GM12878 (cell line): ENCODE data around the gene LDLRAD3. TPM values are rescaled to one million over a fixed set of nuclear protein-coding genes. Genes with fewer than 3 reads are reported as not detected.

Experiments
- ATAC-seq: fragments of 200-7000 bp; cut with Tn5 transposase; 3 replicates; pipeline ENCODE4 v1.9.1; 2020; ENCODE audit warnings: mild to moderate bottlenecking, moderate library complexity
- BruUV-seq: library from RNA; stranded (reverse); fragments of 400-500 nt; replicated peaks from 2 replicates; lab custom pipeline; 2021; lab: Mats Ljungman, UMichigan
- CTCF ChIA-PET: fragments of 300-600 bp; sonication (Branson Sonifier 250); formaldehyde crosslinking; extraction: SDS; loops from one replicate; lab custom pipeline; 2021; ENCODE audit warnings: inconsistent platforms; lab: Yijun Ruan, JAX
- POLR2A ChIA-PET: fragments of 350-600 bp; formaldehyde crosslinking; extraction: SDS; loops from one replicate; lab custom pipeline; 2021; ENCODE audit warnings: inconsistent platforms; lab: Charles Lee
- RAD21 ChIA-PET: fragments of 300-600 bp; sonication (Branson Sonifier 250); formaldehyde crosslinking; loops from one replicate; lab custom pipeline; 2023; ENCODE audit warnings: antibody characterized with exemption; ENCODE audit not compliant: unreplicated experiment; lab: Charles Lee
- SMC1A ChIA-PET: fragments of 300-600 bp; sonication (Branson Sonifier 250); formaldehyde crosslinking; loops from one replicate; lab custom pipeline; 2023; ENCODE audit not compliant: unreplicated experiment, uncharacterized antibody; lab: Charles Lee
- DNase-seq: peaks from one replicate; pipeline ENCODE4 v3.0.0-alpha.2; 2011; ENCODE audit warnings: low read depth, low spot score
- FAIRE-seq: peaks from 3 replicates; lab custom pipeline; 2011; peaks lifted over from hg19 to GRCh38; lab: Jason Lieb, UNC
- H2AFZ ChIP-seq: 2 replicates; pipeline ENCODE4 v1.6.0; 2011; ENCODE audit warnings: low read depth, low read length, control low read depth; ENCODE audit not compliant: control insufficient read depth
- H3K27ac ChIP-seq: 2 replicates; pipeline ENCODE4 v1.5.1; 2011; ENCODE audit warnings: control low read depth; ENCODE audit not compliant: control insufficient read depth, insufficient read depth
- H3K27me3 ChIP-seq, 2 experiments: replicated peaks in 1 of 2; 2 replicates each; pipeline versions ENCODE4 v1.6.0 to v1.6.1; 2011; ENCODE audit warnings: low read length in 1 of 2; ENCODE audit not compliant: control insufficient read depth in 2 of 2, insufficient read depth in 2 of 2
- H3K36me3 ChIP-seq, 2 experiments: 2 replicates each; pipeline ENCODE4 v1.5.1; 2011; ENCODE audit warnings: low read length in 1 of 2; ENCODE audit not compliant: control insufficient read depth in 2 of 2, insufficient read depth in 2 of 2
- H3K4me1 ChIP-seq: 2 replicates; pipeline ENCODE4 v1.6.1; 2011; ENCODE audit warnings: mild to moderate bottlenecking, low read length, moderate library complexity, mixed read lengths; ENCODE audit not compliant: control insufficient read depth, insufficient read depth
- H3K4me2 ChIP-seq: 2 replicates; pipeline ENCODE4 v1.6.0; 2011; ENCODE audit warnings: control low read depth; ENCODE audit not compliant: control insufficient read depth, insufficient read depth
- H3K4me3 ChIP-seq: fragments of 200-600 bp; sonication (generic); 2 replicates; pipeline ENCODE4 v1.5.1; 2016
- H3K79me2 ChIP-seq: 2 replicates; pipeline ENCODE4 v1.6.0; 2011; ENCODE audit warnings: low read length; ENCODE audit not compliant: control insufficient read depth, insufficient read depth
- H3K9ac ChIP-seq: 2 replicates; pipeline ENCODE4 v1.8.0; 2011; ENCODE audit warnings: low read length, control low read depth, mixed read lengths; ENCODE audit not compliant: control insufficient read depth, insufficient read depth
- H3K9me3 ChIP-seq: replicated peaks from 3 replicates; pipeline ENCODE4 v1.5.1; 2011; ENCODE audit warnings: mild to moderate bottlenecking, low read length; ENCODE audit not compliant: control insufficient read depth, insufficient read depth
- H4K20me1 ChIP-seq: 2 replicates; pipeline ENCODE4 v1.6.0; 2011; ENCODE audit not compliant: control insufficient read depth, insufficient read depth
- ASH2L ChIP-seq: fragments of 300-600, 200-600 bp; sonication (generic); IDR thresholded peaks from 2 replicates; pipeline ENCODE4 v1.6.1; 2017; ENCODE audit warnings: low read depth, mild to moderate bottlenecking, borderline replicate concordance
- CHD1 ChIP-seq: IDR thresholded peaks from 2 replicates; pipeline ENCODE4 v1.6.1; 2012; ENCODE audit warnings: low read depth, low read length, improper control_type of control experiment
- CHD4 ChIP-seq: fragments of 200-600 bp; sonication (generic); IDR thresholded peaks from 2 replicates; pipeline ENCODE4 v1.6.1; 2016; ENCODE audit warnings: mild to moderate bottlenecking
- GATAD2B ChIP-seq: fragments of 450-650 bp; conservative IDR thresholded peaks from 2 replicates; pipeline ENCODE4 v1.6.1; 2017; ENCODE audit warnings: low read depth, mild to moderate bottlenecking, moderate library complexity
- JUNB ChIP-seq: IDR thresholded peaks from 2 replicates; pipeline ENCODE4 v1.6.1; 2016; ENCODE audit warnings: antibody characterized with exemption, mild to moderate bottlenecking
- KAT2A ChIP-seq: conservative IDR thresholded peaks from 2 replicates; pipeline ENCODE4 v1.6.1; 2011; ENCODE audit warnings: low read depth, low read length; ENCODE audit not compliant: control insufficient read depth
- NR2C1 ChIP-seq: fragments of 450-650 bp; IDR thresholded peaks from 2 replicates; pipeline ENCODE4 v1.6.1; 2017; ENCODE audit warnings: antibody characterized with exemption, mild to moderate bottlenecking, moderate library complexity
- RCOR1 ChIP-seq: conservative IDR thresholded peaks from 2 replicates; pipeline ENCODE4 v1.6.1; 2012; ENCODE audit warnings: low read depth, low read length, improper control_type of control experiment
- SRF ChIP-seq, 2 experiments: IDR thresholded peaks; 2 replicates each; pipeline ENCODE4 v1.6.1; 2011; ENCODE audit warnings: low read depth in 2 of 2, low read length in 2 of 2, mild to moderate bottlenecking in 1 of 2, moderate library complexity in 1 of 2
- YBX1 ChIP-seq: fragments of 450-650 bp; IDR thresholded peaks from 2 replicates; pipeline ENCODE4 v1.6.1; 2016; ENCODE audit warnings: antibody characterized with exemption
- ZNF384 ChIP-seq: IDR thresholded peaks from 2 replicates; pipeline ENCODE4 v1.6.1; 2012; ENCODE audit warnings: low read depth, mild to moderate bottlenecking, low read length, improper control_type of control experiment, borderline replicate concordance
- WGBS: methylation state at CpG from one replicate; pipeline ENCODE4 v1.1.6; 2016; ENCODE audit warnings: low lambda C conversion rate; ENCODE audit not compliant: insufficient replicate concordance, insufficient coverage; ENCODE audit errors: missing lambda C conversion rate; 5-methylcytosine and 5-hydroxymethylcytosine counted together
- in situ Hi-C: fragments of 300-500 bp; cut with MboI; formaldehyde crosslinking; loops from 9 replicates; pipeline ENCODE4 v1.14.3; 2018; ENCODE audit warnings: mixed read lengths
- intact Hi-C: fragments of 100-400 bp; cut with micrococcal nuclease; formaldehyde crosslinking; loops from one replicate; pipeline ENCODE4 v1.14.2; 2022; ENCODE audit not compliant: unreplicated experiment
- polyA plus RNA-seq, 11 experiments: library from polyadenylated mRNA; depleted of rRNA in 4 of 11; unstranded in 6 of 11; stranded (reverse) in 5 of 11; fragments of >200 nt; fragmentation: Nextera tagmentation in 4 of 11; fragmentation: Illumina TruSeq in 1 of 11; extraction: Ambion mirVana in 4 of 11; extraction: Trizol in 1 of 11; gene quantifications; 1 replicate in 1 of 11; 2 replicates in 10 of 11; pipeline versions ENCODE4 v1.2.1 to v1.2.3, GENCODE V29; 2011 to 2016; ENCODE audit warnings: inconsistent platforms in 2 of 11, missing spikeins in 2 of 11, low read depth in 1 of 11
- total RNA-seq, 4 experiments: library from RNA; depleted of rRNA in 3 of 4; stranded (reverse); fragments of >200 nt in 3 of 4; fragmentation: Illumina TruSeq in 1 of 4; extraction: Trizol in 1 of 4; gene quantifications; 2 replicates each; pipeline versions ENCODE4 v1.2.1 to v1.2.3, GENCODE V29; 2013 to 2021

The LDLRAD3 gene
- total and polyA plus RNA-seq, 10 of the 15 experiments (the other 5 are each of a cell fraction or from before 2014, with no cell fraction given): 2.5 to 17.2 (median 10.7) TPM

DNA sequence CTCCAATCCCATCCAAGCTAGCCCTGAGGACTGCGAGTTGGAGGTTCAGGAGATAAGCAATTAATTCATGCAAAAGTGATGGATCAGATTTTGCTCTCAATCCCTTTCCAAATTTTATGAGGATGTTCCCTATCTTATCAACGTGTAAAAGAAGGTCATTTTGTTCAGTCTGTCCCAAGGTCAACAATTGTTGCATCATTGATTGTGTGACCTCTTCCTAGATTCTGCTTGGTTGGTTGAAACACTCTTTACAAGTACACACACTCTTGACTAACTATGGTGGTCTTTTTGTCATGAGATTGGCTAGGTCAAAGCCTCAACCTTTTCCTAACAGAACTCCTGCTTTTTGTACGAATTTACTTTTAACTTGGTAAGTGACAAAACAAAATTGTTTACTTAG, 303.6 kb downstream of the LDLRAD3 start:
- H3K4me3 ChIP-seq: no peak overlapping the region
- H3K36me3 ChIP-seq: no peaks in the 10 kb centered on the region
- in situ Hi-C loops (no loop called here), intact Hi-C loops (no loop called here)
- no TSS peak for BruUV-seq
- DNase-seq (no peak), FAIRE-seq (no peak), ATAC-seq (no peak)
- no peaks in the 10 kb centered on the region for H4K20me1 ChIP-seq
- CTCF ChIA-PET: interaction anchor here (1.3 kb wide), 1 partner anchor 18 kb away, joined by 6 read pairs; no protein-coding TSS in a partner anchor
- no peaks in the 10 kb centered on the region; a peak in 1 of 4 replicates for H3K27me3 ChIP-seq
- H3K27ac ChIP-seq: no peak overlapping the region
- H3K4me2 ChIP-seq: no peak overlapping the region
- TF ChIP-seq CHD4: no peak
- TF ChIP-seq YBX1: no peak
- TF ChIP-seq GATAD2B: no peak
- TF ChIP-seq NR2C1: no peak
- TF ChIP-seq ASH2L: no peak
- no peak for TF ChIP-seq SRF (IDR thresholded peaks at IDR 0.05; ENCODE audit: low read depth in 2 of 2, low read length in 2 of 2)
- no peak for TF ChIP-seq CHD1
- no peak for TF ChIP-seq ZNF384
- TF ChIP-seq RCOR1: no peak
- no peak for TF ChIP-seq JUNB
- TF ChIP-seq KAT2A: no peak
- H3K9me3 ChIP-seq: no peaks in the 10 kb centered on the region
- H3K79me2 ChIP-seq: no peaks in the 10 kb centered on the region
- no peak overlapping the region for H2AFZ ChIP-seq
- RAD21 ChIA-PET: interaction anchor here (1.5 kb wide), 1 partner anchor 18 kb away, joined by 7 read pairs; no protein-coding TSS in a partner anchor
- H3K4me1 ChIP-seq: no peaks in the 10 kb centered on the region
- H3K9ac ChIP-seq: no peak overlapping the region
- POLR2A ChIA-PET: no interaction called here
- SMC1A ChIA-PET: no interaction called here
- WGBS: 0% methylated on average over 3 of the region's 3 CpGs
